ENCODE results near the gene PACSIN2. TPM values are rescaled to one million over a fixed set of nuclear protein-coding genes. Genes with fewer than 3 reads are reported as not detected.
"Not testable (repeated sequence)": the region's sequence is repeated elsewhere in the genome, so short reads cannot be mapped to it uniquely, and the experiment has no call there.

PACSIN2 gene
- total and polyA plus RNA-seq, 4 donors: 40.3 to 149 (median 84.0) TPM

DNA sequence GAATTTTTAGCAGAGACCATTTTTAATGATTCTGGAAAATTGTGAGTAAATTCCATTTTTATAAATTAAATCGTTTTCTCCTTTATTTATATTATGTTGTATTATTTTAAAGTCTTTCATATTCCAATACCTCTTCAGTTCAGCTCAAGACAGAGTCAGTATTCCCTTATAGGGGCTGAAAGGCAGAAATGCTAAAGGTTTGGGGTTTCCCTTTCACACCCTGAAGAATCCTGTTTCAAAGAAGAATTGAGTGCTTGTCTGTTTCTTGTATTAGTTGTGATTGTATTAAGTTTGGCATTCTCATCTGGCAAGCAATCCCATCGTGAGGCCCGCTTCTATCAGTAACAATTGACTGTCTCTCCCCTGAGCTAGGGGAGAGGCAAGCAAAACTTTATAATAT is 57.4 kb downstream of the PACSIN2 start:
- no peak overlapping the region for H3K9ac ChIP-seq (ENCODE audit: insufficient read depth in 1 of 2, low read length in 2 of 2)
- no peak overlapping the region for H3K27ac ChIP-seq (ENCODE audit: low read depth in 1 of 2, low read length in 1 of 2)
- TF ChIP-seq, protein P1, sequence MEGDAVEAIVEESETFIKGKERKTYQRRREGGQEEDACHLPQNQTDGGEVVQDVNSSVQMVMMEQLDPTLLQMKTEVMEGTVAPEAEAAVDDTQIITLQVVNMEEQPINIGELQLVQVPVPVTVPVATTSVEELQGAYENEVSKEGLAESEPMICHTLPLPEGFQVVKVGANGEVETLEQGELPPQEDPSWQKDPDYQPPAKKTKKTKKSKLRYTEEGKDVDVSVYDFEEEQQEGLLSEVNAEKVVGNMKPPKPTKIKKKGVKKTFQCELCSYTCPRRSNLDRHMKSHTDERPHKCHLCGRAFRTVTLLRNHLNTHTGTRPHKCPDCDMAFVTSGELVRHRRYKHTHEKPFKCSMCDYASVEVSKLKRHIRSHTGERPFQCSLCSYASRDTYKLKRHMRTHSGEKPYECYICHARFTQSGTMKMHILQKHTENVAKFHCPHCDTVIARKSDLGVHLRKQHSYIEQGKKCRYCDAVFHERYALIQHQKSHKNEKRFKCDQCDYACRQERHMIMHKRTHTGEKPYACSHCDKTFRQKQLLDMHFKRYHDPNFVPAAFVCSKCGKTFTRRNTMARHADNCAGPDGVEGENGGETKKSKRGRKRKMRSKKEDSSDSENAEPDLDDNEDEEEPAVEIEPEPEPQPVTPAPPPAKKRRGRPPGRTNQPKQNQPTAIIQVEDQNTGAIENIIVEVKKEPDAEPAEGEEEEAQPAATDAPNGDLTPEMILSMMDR (IDR thresholded peaks at IDR 0.05; ENCODE audit: control extremely low read depth, extremely low read depth): no peak
- ATAC-seq (ENCODE audit: insufficient read depth, low FRiP score) (no peak), DNase-seq (no peak)
- no peaks in the 10 kb centered on the region for H3K36me3 ChIP-seq (ENCODE audit: control insufficient read depth in 4 of 4, insufficient read depth in 4 of 4, low read length in 4 of 4)
- no peak overlapping the region for H3K4me3 ChIP-seq
- no peaks in the 10 kb centered on the region for H3K27me3 ChIP-seq (ENCODE audit: control insufficient read depth in 3 of 3, insufficient read depth in 3 of 3, low read length in 2 of 3)
- 76 to 90% methylated on average over 3 of the region's 3 CpGs for WGBS, 2 donors
- peaks cover 15 to 53% (median 31%) of the 10 kb centered on the region in 5 donors for H3K4me1 ChIP-seq (ENCODE audit: control insufficient read depth in 5 of 5, insufficient read depth in 5 of 5, low read length in 5 of 5)
- no peaks in the 10 kb centered on the region for H3K9me3 ChIP-seq (ENCODE audit: control insufficient read depth in 4 of 4, insufficient read depth in 3 of 4, low read length in 3 of 4)

DNA sequence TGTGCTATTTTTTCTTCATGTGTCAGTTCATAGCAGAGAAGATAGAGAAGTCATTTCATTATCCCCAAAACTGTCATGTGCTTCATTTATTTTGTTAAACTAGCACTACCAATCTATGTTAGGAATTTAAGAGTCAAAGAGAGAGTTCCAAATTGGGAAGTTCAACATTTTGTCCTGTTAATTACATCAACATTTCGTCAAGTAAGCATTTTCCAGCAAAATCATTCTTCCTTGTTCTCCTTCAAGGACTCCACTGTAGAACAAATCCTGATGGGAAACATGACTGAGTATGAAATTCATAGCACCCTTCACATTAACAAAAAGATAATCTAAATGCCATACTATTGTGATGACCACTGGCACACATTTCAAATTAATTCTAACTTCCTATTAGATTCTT is 59.1 kb downstream of the PACSIN2 start:
- DNase-seq: no peak

GRCh38 chr22:42955087-42955635 is 59.8 kb downstream of the PACSIN2 start:
- 97% methylated on average over 8 of the region's 8 CpGs for WGBS, 2 donors
- no peaks in the 10 kb centered on the region for H3K36me3 ChIP-seq (ENCODE audit: control insufficient read depth in 4 of 4, insufficient read depth in 4 of 4, low read length in 4 of 4)
- DNase-seq (no peak), ATAC-seq (ENCODE audit: insufficient read depth, low FRiP score) (no peak)
- no peak overlapping the region for H3K9ac ChIP-seq (ENCODE audit: insufficient read depth in 1 of 2, low read length in 2 of 2)
- TF ChIP-seq, protein P1 (IDR thresholded peaks at IDR 0.05; ENCODE audit: control extremely low read depth, extremely low read depth): no peak
- H3K27me3 ChIP-seq (ENCODE audit: control insufficient read depth in 3 of 3, insufficient read depth in 3 of 3, low read length in 2 of 3): no peaks in the 10 kb centered on the region
- H3K9me3 ChIP-seq (ENCODE audit: control insufficient read depth in 4 of 4, insufficient read depth in 3 of 4, low read length in 3 of 4): no peaks in the 10 kb centered on the region
- peaks cover 7 to 43% (median 25%) of the 10 kb centered on the region in 5 donors for H3K4me1 ChIP-seq (ENCODE audit: control insufficient read depth in 5 of 5, insufficient read depth in 5 of 5, low read length in 5 of 5)
- H3K27ac ChIP-seq (ENCODE audit: low read depth in 1 of 2, low read length in 1 of 2): no peak overlapping the region
- H3K4me3 ChIP-seq: no peak overlapping the region

More for the DNA sequence above, 59.1 kb downstream of the PACSIN2 start:
- H3K27ac ChIP-seq (ENCODE audit: low read depth in 1 of 2, low read length in 1 of 2): no peak overlapping the region
- H3K4me3 ChIP-seq: no peak overlapping the region
- ATAC-seq (ENCODE audit: insufficient read depth, low FRiP score): no peak
- H3K27me3 ChIP-seq (ENCODE audit: control insufficient read depth in 3 of 3, insufficient read depth in 3 of 3, low read length in 2 of 3): no peaks in the 10 kb centered on the region
- peaks cover 7 to 45% (median 27%) of the 10 kb centered on the region in 5 donors for H3K4me1 ChIP-seq (ENCODE audit: control insufficient read depth in 5 of 5, insufficient read depth in 5 of 5, low read length in 5 of 5)
- no peaks in the 10 kb centered on the region for H3K9me3 ChIP-seq (ENCODE audit: control insufficient read depth in 4 of 4, insufficient read depth in 3 of 4, low read length in 3 of 4)
- TF ChIP-seq, protein P1 (IDR thresholded peaks at IDR 0.05; ENCODE audit: control extremely low read depth, extremely low read depth): no peak
- H3K9ac ChIP-seq (ENCODE audit: insufficient read depth in 1 of 2, low read length in 2 of 2): no peak overlapping the region
- H3K36me3 ChIP-seq (ENCODE audit: control insufficient read depth in 4 of 4, insufficient read depth in 4 of 4, low read length in 4 of 4): no peaks in the 10 kb centered on the region
- WGBS, 2 donors: 69 to 73% methylated on average over 1 of the region's 1 CpG

GRCh38 chr22:42953751-42954150 is 61.2 kb downstream of the PACSIN2 start:
- 92 to 93% methylated on average over 6 of the region's 6 CpGs for WGBS, 2 donors
- H3K27ac ChIP-seq (ENCODE audit: low read depth in 1 of 2, low read length in 1 of 2); DNase-seq; H3K4me3 ChIP-seq; H3K9ac ChIP-seq (ENCODE audit: insufficient read depth in 1 of 2, low read length in 2 of 2); H3K36me3 ChIP-seq (ENCODE audit: control insufficient read depth in 4 of 4, insufficient read depth in 4 of 4, low read length in 4 of 4); ATAC-seq (ENCODE audit: insufficient read depth, low FRiP score); H3K27me3 ChIP-seq (ENCODE audit: control insufficient read depth in 3 of 3, insufficient read depth in 3 of 3, low read length in 2 of 3); H3K9me3 ChIP-seq (ENCODE audit: control insufficient read depth in 4 of 4, insufficient read depth in 3 of 4, low read length in 3 of 4): not testable (repeated sequence)
- H3K4me1 ChIP-seq (ENCODE audit: control insufficient read depth in 5 of 5, insufficient read depth in 5 of 5, low read length in 5 of 5): peaks cover 9 to 29% (median 13%) of the 10 kb centered on the region in 5 donors
